ENCODE measurements around the gene DDX42.

GRCh38 chr17:63828936-63829335 is 55.0 kb downstream of the DDX42 start:
- TF ChIP-seq ELF4 (CRISPR knock-in tag; IDR thresholded peaks at IDR 0.05) (no peak), SMC3 (conservative IDR thresholded peaks at IDR 0.05; ENCODE audit: insufficient read depth, low read depth, low read length) (no peak), ZNF449 (CRISPR knock-in tag; IDR thresholded peaks at IDR 0.05) (no peak), HMGN3 (IDR thresholded peaks at IDR 0.05; ENCODE audit: borderline replicate concordance, extremely low read depth, insufficient read length, low read depth, low read length) (no peak), E2F4 (CRISPR knock-in tag; IDR thresholded peaks at IDR 0.05; ENCODE audit: low read depth) (no peak), KAT8 (IDR thresholded peaks at IDR 0.05; ENCODE audit: low read depth) (no peak), POLR2A (conservative IDR thresholded peaks at IDR 0.05) (no peak), RFX5 (IDR thresholded peaks at IDR 0.05; ENCODE audit: low read depth, low read length) (no peak), CTCF (IDR thresholded peaks at IDR 0.05 in 2 of 3, conservative IDR thresholded peaks at IDR 0.05 in 1 of 3; ENCODE audit: insufficient read depth in 2 of 3, low read depth in 1 of 3, low read length in 3 of 3) (no peak), PRPF4 (IDR thresholded peaks at IDR 0.05; ENCODE audit: insufficient read depth, low read depth, low read length, poor library complexity, severe bottlenecking) (no peak), YY1 (IDR thresholded peaks at IDR 0.05; ENCODE audit: borderline replicate concordance in 1 of 3, control insufficient read depth in 1 of 3, extremely low read depth in 1 of 3, insufficient read depth in 3 of 3, insufficient read length in 1 of 3, insufficient replicate concordance in 2 of 3, low read depth in 1 of 3, low read length in 2 of 3) (no peak), HINFP (tag; conservative IDR thresholded peaks at IDR 0.05; ENCODE audit: low read depth) (no peak), CEBPG (CRISPR knock-in tag; IDR thresholded peaks at IDR 0.05) (no peak), CEBPG (tag; conservative IDR thresholded peaks at IDR 0.05 in 1 of 2, IDR thresholded peaks at IDR 0.05 in 1 of 2) (no peak)
